NCI-H446 (cell line): ENCODE results near the gene PGS1.

Experiments used
- DNase-seq, 2 experiments: peaks; one replicate each; lab custom pipeline; 2025; lab: John Stamatoyannopoulos, UW

PGS1 gene

DNA sequence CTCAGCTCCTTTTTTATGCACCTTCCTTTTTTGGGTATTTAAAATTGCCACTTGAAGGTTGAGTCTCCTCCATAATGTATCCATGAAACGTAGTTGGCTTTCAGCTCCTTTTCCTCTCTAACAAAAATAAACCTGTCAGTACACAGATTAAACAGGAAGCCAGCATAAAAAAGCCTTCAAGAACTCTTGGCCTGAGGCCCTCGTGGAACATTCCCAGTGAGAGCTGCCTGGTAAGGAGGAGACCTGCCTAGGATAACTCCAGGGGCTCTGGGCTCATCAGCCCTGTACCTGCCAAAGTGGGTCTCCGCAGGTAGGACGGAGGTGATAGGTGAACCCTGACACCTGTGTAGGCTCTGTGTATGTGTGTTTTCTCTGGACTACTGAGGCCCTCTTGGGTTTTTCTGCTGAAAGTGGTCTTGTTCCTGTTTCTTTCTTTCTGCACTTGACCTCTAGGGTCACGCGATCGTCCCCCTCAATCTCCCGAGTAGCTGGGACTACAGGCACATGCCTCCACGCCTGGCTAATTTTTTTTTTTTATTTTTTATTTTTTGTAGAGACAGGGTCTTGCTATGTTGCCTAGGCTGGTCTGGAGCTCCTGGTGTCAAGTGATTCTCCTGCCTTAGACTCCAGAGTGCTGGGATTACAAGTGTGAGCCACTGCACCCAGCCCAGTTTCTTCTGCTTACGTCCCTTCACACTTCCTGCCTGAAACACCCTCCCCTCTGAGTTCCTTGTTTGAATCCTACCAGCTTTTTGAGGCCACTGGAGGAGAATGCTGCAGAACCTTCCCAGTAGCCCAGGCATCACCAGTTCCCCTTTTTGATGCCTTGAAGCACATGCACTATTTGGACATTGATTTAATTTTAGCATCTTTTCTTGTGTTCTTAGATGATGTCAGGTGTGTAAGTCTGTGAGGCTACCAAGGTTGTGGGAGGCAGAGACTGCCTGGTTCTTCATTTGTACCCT is 9.8 kb downstream of the PGS1 start:
- no peak for DNase-seq

DNA sequence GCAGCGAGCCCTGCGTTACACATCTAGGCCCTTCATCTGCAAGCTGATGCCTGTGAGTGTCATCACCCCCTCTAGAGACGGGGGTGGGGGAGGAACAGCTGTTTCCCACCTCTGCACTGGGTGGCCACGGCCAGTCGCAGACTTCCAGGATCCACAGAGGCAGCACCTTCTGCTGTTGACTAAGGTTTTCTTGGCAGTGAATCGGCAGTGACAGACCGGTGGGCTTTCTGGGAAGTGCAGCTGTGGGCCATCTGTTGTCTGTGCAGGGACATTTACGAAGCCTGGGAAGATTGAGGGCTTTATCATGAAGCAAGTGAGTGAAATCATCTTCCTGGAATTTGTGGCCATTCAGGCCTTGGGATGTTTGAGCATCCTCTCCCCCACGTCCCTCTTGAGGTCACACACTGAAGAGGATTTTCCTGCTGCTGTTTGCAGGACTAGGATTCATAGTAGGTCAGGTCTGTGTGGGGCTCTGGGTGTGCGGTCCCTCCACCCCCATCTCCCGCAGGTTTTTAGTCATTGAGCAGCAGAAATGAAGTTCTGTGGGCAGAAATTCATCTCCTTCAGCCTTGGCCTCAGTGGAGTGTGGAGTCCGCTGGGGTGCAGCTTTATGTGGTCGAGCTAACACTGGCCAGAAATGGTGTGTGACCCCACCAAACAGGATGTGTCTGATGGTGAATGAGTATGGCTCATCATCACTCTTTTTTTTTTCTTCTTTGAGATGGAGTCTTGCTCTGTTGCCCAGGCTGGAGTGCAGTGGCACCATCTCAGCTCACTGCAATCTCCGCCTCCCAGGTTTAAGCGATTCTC is 12.0 kb downstream of the PGS1 start:
- peak in 1 of 2 experiments; percentile 73 for DNase-seq

DNA sequence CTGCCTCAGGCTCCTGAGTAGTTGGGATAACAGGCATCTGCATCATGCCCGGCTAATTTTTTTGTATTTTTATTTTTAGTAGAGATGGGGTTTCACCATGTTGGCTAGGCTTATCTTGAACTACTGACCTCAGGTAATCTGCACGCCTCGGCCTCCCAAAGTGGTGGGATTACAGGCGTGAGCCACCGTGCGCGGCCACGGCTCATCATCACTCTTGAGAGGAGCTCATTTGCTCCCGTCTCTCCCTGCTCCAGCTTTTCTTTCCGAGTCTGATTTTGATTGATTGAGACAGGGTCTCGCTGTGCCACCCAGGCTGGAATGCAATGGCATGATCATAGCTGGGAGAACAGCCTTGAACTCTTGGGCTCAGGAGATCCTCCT is 12.6 kb downstream of the PGS1 start:
- no peak for DNase-seq

DNA sequence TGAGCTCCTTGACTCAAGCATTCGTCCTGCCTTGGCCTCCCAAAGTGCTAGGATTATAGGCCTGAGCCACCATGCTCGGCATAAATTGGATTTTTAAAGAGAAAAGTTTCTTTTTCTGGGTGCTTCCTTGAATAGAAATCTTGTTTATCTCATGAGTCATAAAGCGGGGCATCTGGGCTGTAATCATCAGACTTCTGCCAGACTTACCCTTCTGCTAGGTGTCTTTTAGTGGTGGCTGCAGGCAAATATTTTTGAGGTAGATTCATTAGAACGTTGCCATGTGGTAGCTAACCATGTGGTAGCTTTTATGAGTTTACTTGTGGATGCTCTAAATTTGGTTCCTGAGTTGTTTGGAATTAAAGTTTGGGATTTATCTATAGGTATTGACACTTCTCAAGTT is 13.4 kb downstream of the PGS1 start:
- no peak for DNase-seq

DNA sequence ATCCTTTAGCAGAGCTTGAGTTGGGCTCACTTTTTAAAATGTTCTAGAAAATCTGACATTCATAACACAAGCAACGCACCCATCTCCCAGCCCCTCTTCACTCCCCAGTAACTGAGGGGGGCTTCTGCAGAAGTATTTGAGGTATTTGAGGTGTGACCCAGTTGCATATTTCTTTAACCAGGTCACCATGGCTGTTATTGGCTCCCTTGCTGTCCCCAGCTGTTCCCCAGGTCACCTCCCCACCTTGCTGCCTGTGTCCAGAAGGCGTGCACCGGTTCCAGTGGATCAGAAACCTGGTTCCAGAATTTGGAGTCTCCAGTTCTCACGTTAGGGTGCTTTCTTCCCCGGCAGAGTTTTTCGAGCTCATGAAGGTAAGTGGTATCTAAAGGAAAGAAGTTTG is 13.8 kb downstream of the PGS1 start:
- no peak for DNase-seq

DNA sequence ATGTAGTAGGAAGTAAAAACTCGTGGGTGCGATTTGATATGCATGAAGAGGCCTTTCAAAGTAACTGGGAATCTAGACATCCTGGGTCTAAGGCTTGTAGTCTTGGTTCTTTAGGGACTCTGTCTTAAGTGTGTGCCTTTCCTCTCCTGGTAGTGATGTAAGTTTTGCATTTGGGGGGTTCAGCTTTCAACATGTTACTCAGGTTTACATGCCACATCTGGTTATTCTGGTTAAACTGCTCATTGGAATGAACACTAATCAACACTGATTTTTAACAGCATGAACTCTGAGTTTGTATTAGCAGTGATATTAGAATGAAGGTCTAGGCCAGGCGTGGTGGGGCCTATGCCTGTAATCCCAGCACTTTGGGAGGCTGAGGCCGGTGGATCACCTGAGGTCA is 15.1 kb downstream of the PGS1 start:
- no peak for DNase-seq

DNA sequence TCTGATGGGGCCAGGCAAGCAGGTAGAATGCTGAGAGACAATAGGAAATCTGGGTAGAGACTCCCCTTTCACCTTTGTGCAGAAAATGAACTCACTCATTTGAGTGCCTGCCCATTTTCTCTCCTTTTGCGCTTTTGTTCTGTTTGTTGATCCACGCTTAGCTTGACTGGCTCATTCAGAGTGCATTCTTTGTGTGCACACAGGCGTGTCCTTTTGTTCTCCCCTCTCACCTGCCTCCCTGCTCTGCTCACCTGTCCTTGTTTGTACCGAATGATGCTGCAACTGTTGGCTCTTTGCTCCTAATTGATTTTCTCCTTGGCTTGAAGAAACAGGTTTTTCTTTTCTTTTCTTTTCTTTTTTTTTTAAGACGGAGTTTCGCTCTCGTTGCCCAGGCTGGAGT is 15.8 kb downstream of the PGS1 start:
- no peak for DNase-seq

DNA sequence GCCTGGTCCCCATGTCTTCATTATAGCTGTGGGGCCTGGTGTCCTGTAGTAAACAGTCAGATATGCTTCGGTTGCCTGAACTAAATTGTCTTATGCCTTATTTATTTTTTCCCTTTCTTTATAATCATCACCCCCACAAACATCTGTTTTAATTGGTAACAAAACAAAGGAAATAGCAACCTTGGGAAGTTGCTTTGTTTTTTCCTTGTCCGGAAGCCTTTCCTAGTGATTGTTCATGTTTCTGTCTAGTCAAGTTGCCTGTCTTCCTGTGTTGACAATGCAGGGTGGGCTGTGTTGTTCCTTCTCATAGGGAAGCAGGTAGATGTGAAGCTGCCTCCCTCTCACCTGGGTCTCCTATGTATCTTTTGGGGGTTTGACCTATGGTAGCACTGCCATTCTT is 16.7 kb downstream of the PGS1 start:
- no peak for DNase-seq

DNA sequence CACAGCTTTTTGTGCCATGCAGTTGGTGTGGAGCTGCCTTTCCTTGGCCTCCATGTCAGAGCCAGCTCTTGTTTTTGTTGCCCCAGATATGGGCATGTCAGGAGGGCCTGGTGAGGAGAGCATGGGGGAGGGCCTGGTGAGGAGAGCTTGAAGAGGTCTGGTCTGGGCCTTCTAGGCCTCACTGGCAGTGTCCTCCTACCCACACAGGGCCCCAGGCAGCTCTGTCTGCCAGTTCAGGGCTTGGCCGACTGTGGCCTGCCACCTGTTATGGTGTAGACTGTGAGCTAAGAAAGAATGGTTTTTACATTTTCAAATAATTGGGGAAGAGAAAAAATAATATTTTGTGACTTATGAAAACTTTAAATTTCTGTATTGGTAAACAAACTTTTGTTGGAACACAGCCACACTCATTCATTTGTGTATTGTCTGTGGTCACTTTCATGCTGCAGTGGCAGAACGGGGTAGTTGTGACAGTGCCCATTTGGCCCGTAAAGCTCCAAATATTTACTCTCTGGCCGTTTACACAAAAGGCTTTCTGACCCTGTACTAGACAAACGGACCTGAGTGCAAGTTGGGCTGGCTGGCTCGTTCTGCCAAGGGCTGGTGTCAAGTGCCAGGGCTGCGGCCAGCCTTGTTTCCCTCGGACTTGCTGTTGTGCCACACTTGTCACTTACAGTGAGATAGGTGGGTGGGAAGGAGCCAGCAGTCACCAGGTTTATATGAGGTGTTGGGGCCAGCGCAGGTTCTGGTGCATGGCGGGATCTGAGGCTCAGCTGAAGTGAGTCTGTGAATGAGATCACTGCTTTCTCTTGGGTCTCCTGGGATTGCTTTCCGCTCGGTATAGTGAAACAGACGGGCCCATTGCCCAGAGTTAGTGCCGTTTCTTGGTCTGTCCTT is 18.2 kb downstream of the PGS1 start:
- DNase-seq: no peak

DNA sequence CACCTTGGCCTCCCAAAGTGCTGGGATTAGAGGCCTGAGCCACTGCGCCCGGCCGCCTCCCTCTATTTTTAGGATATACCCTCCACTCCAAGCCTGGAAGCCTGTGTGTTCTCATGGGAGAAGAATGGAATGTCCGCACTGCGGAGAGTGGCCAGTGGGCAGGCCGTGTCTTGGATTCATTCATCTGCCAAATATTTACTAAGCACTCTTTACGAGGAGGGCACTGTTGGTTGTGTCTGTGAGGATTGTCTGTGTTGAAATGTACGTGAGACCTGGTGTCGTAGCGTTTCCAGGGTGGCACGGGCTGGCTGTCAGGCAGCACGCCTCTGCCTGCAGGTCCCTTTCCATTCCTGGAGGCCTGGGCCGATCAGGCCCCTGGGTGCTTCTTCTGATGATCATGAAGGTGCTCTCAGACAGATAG is 19.2 kb downstream of the PGS1 start:
- DNase-seq: no peak

DNA sequence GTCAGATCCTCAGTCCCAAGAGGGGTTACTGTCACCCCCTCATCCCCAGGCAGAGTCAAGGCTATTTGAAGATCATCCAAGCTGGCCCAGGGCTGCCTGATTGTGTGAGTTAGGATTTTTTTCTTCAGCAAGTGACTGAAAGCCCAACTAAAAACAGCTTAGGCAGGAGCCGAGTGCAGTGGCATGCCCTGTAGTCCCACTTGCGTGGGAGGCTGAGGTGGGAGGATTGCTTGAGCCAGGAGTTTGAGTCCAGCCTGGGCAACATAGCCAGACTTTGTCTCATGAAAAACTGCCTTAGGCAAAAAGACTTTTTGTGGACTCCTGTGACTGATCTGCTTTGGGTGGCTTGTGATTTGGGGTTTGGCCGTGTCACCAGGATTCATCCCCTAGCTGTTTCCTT is 19.9 kb downstream of the PGS1 start:
- no peak for DNase-seq

DNA sequence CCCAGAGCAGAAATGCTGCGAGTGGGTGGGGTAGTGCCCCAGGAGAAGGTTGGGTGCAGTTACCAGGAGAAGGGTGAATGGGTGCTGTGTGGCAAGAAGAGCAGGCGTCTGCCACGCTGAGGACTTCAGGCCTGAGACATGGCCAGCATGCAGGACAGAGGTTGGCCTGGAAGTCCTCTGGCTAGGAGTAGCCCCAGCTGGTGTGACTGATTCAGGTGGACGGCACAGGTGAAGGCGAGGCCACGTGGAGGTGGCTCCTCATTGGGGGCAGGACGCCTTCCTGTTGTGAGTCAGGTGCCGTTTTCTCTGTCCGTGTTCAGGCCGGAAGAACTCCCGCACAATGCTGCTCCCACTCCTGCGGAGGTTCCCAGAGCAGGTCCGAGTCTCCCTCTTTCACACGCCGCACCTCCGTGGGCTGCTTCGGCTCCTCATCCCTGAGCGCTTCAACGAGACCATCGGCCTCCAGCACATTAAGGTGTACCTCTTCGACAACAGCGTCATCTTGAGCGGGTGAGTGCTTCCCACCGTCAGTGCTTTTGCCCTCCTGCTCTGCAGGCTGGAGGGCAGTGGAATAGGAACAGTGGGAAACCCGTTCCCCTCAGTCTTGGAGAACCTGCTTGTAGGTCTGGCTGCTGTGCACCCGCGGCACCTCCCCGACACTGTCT is 20.7 kb downstream of the PGS1 start:
- DNase-seq: no peak

DNA sequence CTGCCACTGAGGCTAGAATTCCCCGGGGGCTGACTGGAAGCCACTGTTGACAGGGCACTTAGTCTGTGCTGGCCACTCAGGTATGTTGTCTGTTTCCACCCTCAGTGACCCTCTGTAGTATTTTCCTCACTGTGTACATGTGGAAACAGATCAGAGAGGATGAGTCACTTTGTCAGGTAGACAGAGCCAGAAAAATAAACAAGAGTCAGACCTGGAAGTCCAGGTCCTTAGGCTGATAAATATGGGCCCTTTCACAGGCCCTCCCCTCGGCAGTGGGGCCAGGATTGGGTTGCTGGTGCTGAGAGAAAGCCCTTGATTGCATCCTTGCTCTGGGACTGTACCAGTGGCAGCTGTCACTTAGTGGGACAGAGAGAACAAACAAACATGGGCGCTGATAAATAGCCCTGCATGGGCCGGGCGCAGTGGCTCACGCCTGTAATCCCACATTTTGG is 21.3 kb downstream of the PGS1 start:
- no peak for DNase-seq

DNA sequence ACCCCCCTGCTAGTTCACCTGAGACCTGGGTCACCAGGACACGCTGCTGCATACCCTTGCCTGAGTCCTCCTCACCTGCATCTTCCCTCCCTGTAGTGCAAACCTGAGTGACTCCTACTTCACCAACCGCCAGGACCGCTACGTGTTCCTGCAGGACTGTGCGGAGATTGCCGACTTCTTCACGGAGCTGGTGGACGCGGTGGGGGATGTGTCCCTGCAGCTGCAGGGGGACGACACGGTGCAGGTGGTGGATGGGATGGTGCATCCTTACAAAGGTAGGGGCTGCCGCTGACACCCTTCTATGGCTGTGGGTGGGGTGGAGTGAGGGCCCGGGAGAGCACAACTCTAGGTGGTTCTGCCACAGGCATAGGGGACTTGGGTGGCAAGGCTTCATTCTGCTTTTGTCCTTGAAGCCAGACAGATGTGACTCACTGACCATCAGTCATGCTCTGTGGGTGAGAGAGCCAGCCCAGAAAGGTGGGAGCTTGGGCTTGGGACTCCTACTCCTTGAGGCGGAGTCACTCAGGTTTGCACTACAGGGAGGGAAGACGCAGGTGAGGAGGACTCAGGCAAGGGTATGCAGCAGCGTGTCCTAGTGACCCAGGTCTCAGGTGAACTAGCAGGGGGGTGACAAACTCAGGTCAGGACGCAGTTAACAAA is 22.3 kb downstream of the PGS1 start:
- no peak for DNase-seq

DNA sequence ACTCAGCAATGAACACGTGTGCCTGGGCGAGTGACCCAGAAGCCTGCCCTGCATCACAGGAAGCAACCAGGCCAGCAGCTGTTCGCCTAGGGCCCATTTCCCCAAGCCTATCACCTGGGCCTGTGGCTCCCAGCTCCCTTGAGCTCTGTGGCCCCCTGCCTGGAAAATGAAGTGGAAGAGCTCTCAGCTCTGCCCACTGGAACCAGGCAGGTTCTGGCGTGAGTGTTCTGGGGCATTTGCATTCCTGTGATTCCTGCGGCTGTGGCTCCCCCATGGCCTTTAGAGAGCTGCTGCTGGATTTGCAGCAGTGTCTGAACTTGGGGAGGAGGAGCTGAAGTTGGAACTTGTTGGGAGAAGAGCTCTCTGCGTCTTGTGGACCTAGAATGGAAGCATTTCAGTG is 22.8 kb downstream of the PGS1 start:
- no peak for DNase-seq

DNA sequence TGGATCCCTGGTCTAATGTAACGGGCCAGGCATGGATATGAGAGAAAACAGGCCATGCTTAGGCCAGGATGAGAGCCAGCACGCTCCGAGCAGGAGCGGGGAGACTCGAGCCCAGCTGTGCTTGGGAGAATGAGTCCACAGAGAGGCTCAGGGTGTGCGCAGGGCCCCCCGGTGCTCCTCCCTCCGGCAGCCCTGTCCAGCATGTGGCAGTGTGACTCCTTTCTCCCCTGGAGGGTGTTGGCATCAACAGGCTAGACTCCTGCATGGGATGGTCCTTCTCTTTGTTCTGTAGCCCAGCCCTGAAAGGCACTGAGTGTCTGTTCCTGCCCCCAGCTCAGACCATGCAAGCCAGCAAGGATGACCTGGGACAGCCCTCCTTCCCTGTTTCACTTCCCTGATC is 23.4 kb downstream of the PGS1 start:
- no peak for DNase-seq

DNA sequence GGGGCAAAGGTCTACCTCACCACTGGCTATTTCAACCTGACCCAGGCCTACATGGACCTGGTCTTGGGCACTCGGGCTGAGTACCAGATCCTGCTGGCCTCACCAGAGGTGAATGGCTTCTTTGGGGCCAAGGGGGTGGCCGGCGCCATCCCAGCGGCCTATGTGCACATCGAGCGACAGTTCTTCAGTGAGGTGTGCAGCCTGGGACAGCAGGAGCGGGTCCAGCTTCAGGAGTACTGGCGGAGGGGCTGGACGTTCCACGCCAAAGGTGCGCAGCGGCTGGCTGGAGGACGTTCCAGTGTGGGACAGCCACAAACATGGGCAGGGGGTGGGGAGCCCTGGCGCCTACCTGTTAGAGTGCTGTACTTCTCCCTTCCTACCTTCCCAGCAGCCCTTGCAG is 25.4 kb downstream of the PGS1 start:
- DNase-seq: no peak

DNA sequence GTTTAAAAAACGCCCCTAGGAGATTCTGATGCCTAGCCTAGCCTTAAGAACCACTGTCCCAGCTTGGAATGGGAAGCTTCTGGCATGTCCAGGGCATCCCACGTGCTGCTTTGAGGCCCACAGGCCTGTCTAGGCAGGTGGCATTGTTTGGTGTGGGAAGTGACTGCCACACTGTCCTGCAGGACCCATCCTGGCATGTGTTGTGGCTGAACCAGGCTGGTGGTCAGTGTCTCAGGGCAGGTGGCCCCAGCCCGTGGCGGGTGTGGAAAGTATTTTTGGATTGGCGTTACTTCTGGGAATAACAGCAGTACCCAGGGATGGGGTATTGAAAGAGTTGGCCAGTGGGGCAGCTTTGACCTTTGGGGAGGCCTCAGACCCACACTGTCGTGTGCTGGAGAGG is 27.9 kb downstream of the PGS1 start:
- DNase-seq: no peak

DNA sequence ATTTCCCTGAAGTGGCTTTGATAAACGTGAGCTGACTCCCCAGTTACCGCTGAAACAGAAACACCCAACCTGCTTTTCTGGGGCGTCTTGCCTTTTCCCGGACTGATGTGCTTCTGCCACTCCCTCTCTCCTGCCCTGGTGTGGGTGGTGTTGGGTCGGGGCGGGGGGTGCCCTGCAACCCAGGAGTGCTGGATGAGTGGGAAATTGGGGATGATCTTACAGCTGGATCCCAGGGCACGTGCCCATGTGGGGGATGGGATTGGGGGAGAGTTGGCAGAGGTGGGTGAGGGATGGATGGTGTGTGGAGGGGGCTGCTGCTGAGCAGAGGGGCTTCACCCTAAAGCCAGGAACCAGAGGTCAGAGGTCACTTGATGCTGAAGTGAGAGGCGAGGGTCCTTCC is 28.5 kb downstream of the PGS1 start:
- DNase-seq: no peak

DNA sequence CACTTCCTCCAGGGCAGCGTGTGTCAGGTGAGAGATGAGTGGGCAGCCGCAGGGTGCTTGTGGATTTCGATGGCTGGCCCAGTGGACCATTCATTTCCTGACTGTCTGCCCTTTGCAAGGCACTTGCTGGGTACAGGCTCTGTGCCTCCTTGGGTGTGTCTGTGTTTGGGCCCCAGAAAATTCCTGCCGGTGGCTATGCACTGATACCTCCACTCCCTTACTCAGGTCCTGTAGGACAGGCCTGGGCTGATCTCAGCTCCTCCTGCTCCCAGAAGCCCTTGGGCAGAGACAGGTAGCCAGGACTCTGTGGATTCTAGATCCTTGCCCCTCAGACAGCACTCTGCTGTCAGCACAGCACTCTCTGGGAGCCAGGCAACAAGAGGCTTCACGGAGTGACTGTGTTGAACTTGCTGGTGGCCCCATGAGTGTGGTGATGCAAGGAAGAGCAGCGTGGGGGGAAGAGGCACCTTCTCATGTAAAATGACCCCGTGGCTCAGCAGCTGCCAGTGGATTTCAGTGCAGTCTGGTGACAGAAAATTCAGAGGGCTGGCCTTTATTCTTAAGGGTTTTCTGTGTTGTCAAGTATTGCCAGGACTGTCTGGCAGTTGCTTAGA is 29.0 kb downstream of the PGS1 start:
- DNase-seq: no peak
